Upper lobe of left lung (tissue), 6 donors: ENCODE data around the gene PCK2. TPM values are rescaled to one million over a fixed set of nuclear protein-coding genes. Genes with fewer than 3 reads are reported as not detected.

ENCODE experiments used
- ATAC-seq, 2 donors: fragments of 200-7000 bp; cut with Tn5 transposase; one replicate each; pipeline ENCODE4 v1.9.1; 2022; ENCODE audit warnings: mild to moderate bottlenecking in 2 of 2, moderate library complexity in 2 of 2; ENCODE audit not compliant: low FRiP score in 2 of 2
- DNase-seq, 2 donors: peaks; one replicate each; pipeline ENCODE4 v3.0.0-alpha.2; 2019 to 2020
- H3K27ac ChIP-seq, 4 donors: fragments of 200-600 bp; sonication (generic); one replicate each; pipeline ENCODE4 v1.5.1; 2016 to 2019
- H3K27me3 ChIP-seq, 4 donors: fragments of 200-600 bp; sonication (generic); one replicate each; pipeline ENCODE4 v1.5.1; 2017 to 2019
- H3K36me3 ChIP-seq, 4 donors: fragments of 200-600 bp; sonication (generic); one replicate each; pipeline ENCODE4 v1.5.1; 2016 to 2019
- H3K4me1 ChIP-seq, 4 donors: fragments of 200-600 bp; sonication (generic); one replicate each; pipeline ENCODE4 v1.5.1; 2018 to 2019
- H3K4me3 ChIP-seq, 4 donors: fragments of 200-600 bp; sonication (generic); one replicate each; pipeline ENCODE4 v1.5.1; 2017 to 2019; ENCODE audit warnings: mild to moderate bottlenecking in 2 of 4, moderate library complexity in 1 of 4
- H3K9me3 ChIP-seq, 4 donors: fragments of 200-600 bp; sonication (generic); one replicate each; pipeline ENCODE4 v1.5.1; 2018 to 2019
- CTCF ChIP-seq, 6 experiments: fragments of 450-650 bp in 4 of 6; fragments of 200-600 bp in 2 of 6; sonication (generic) in 2 of 6; IDR thresholded peaks; one replicate each; pipeline ENCODE4 v1.5.1; 2016 to 2019; ENCODE audit warnings: antibody characterized with exemption in 6 of 6
- EP300 ChIP-seq, 4 donors: sonication (generic); formaldehyde crosslinking; IDR thresholded peaks; one replicate each; pipeline ENCODE4 v1.5.1; 2017; ENCODE audit warnings: antibody characterized with exemption in 4 of 4, control low read depth in 2 of 4
- POLR2A ChIP-seq, 4 donors: fragments of 450-650 bp; IDR thresholded peaks; one replicate each; pipeline ENCODE4 v1.5.1; 2016 to 2017; ENCODE audit warnings: antibody characterized with exemption in 4 of 4, mild to moderate bottlenecking in 2 of 4
- POLR2AphosphoS5 ChIP-seq, 2 donors: sonication (generic); formaldehyde crosslinking; IDR thresholded peaks; one replicate each; pipeline ENCODE4 v1.5.1; 2017; ENCODE audit warnings: antibody characterized with exemption in 2 of 2
- WGBS, 2 donors: methylation state at CpG; one replicate each; pipeline ENCODE4 v1.1.5; 2017 to 2018; 5-methylcytosine and 5-hydroxymethylcytosine counted together
- total RNA-seq, 6 donors: library from RNA; depleted of rRNA in 4 of 6; stranded (reverse); fragments of >200 nt in 4 of 6; gene quantifications; one replicate each; pipeline versions ENCODE4 v1.1.0 to v1.2.1, GENCODE V29; 2016 to 2021
- donor health status: DM: no; HTN: no; CAD: no; lungs with moderate emphysema.
- donor health status: DM: no; HTN: yes; CAD: no; lungs with severe emphysema.

Gene PCK2
- total RNA-seq, 6 donors from 2014 or later, result 27.2 to 70.3 (median 34.9) TPM

GRCh38 chr14:24133735-24134134 is 39.6 kb downstream of the PCK2 start:
- no peak overlapping the region for H3K27ac ChIP-seq
- peaks cover 13 to 33% (median 25%) of the 10 kb centered on the region in 4 donors for H3K4me1 ChIP-seq
- no peaks in the 10 kb centered on the region for H3K27me3 ChIP-seq
- H3K36me3 ChIP-seq, result peaks cover 4 to 14% (median 13%) of the 10 kb centered on the region in 4 donors
- TF ChIP-seq POLR2AphosphoS5 (IDR thresholded peaks at IDR 0.05), result no peak
- no peak for TF ChIP-seq EP300 (IDR thresholded peaks at IDR 0.05)
- no peak for TF ChIP-seq CTCF (IDR thresholded peaks at IDR 0.05)
- no peak for TF ChIP-seq POLR2A (IDR thresholded peaks at IDR 0.05)
- no peak for ATAC-seq
- WGBS, 2 donors, result 92 to 100% methylated on average over 1 of the region's 1 CpG
- no peak overlapping the region for H3K4me3 ChIP-seq
- H3K9me3 ChIP-seq, result no peaks in the 10 kb centered on the region
- DNase-seq, result no peak

- H3K4me3 ChIP-seq, result peak overlapping the region; percentile 12 to 91 (median 80)
- TF ChIP-seq CTCF (IDR thresholded peaks at IDR 0.05) (no peak), POLR2AphosphoS5 (IDR thresholded peaks at IDR 0.05) (no peak), EP300 (IDR thresholded peaks at IDR 0.05) (no peak), POLR2A (IDR thresholded peaks at IDR 0.05) (no peak)
- ATAC-seq (no peak), DNase-seq (no peak)
- H3K36me3 ChIP-seq, result peaks cover 4 to 24% (median 20%) of the 10 kb centered on the region in 4 donors
- peak overlapping the region; percentile 87 to 96 (median 94) for H3K27ac ChIP-seq
- no peaks in the 10 kb centered on the region for H3K27me3 ChIP-seq
- no peaks in the 10 kb centered on the region for H3K9me3 ChIP-seq
- WGBS, 2 donors, result 6 to 8% methylated on average over 8 to 9 of the region's 9 CpGs
- H3K4me1 ChIP-seq, result peaks cover 20 to 49% (median 37%) of the 10 kb centered on the region in 4 donors
Observed at GRCh38 chr14:24135584-24135833, 41.4 kb downstream of the PCK2 start.

GRCh38 chr14:24135834-24136683 is 41.9 kb downstream of the PCK2 start, which contains the start of gene PSME1:
PSME1 (plus strand) TSS chr14:24136194; CDS start chr14:24136263, 69 bp downstream.
- DNase-seq (peak; percentile 97 to 98), ATAC-seq (peak; percentile 99)
- H3K9me3 ChIP-seq, result no peaks in the 10 kb centered on the region
- no peaks in the 10 kb centered on the region for H3K27me3 ChIP-seq
- H3K4me3 ChIP-seq, result peak within 1 kb of the TSS; percentile 73 to 97 (median 88)
- peaks cover 4 to 24% (median 20%) of the 10 kb centered on the region in 4 donors for H3K36me3 ChIP-seq
- 0% methylated on average over 52 of the region's 75 CpGs; no CpG with 5 or more reads in 1 of the 2 donors for WGBS, 2 donors
- TF ChIP-seq POLR2AphosphoS5 (IDR thresholded peaks at IDR 0.05) (peak; percentile 84 to 90), CTCF (IDR thresholded peaks at IDR 0.05) (peak in 2 of 6 experiments; percentile 17 to 20), POLR2A (IDR thresholded peaks at IDR 0.05) (peak in 2 of 4 donors; percentile 73 to 76), EP300 (IDR thresholded peaks at IDR 0.05) (peak in 1 of 4 donors; percentile 42)
- H3K27ac ChIP-seq, result peak within 1 kb of the TSS; percentile 87 to 96 (median 94)
- H3K4me1 ChIP-seq, result peaks cover 23 to 54% (median 35%) of the 10 kb centered on the region in 4 donors

GRCh38 chr14:24136684-24137528 is 42.8 kb downstream of the PCK2 start:
- WGBS, 2 donors, result 30 to 37% methylated on average over 13 of the region's 13 CpGs
- TF ChIP-seq CTCF (IDR thresholded peaks at IDR 0.05), result no peak
- TF ChIP-seq EP300 (IDR thresholded peaks at IDR 0.05), result no peak
- no peak for TF ChIP-seq POLR2A (IDR thresholded peaks at IDR 0.05)
- TF ChIP-seq POLR2AphosphoS5 (IDR thresholded peaks at IDR 0.05), result no peak
- peak overlapping the region; percentile 73 to 97 (median 88) for H3K4me3 ChIP-seq
- ATAC-seq (no peak), DNase-seq (no peak)
- peaks cover 4 to 24% (median 20%) of the 10 kb centered on the region in 4 donors for H3K36me3 ChIP-seq
- H3K27me3 ChIP-seq, result no peaks in the 10 kb centered on the region
- peak overlapping the region; percentile 87 to 96 (median 94) for H3K27ac ChIP-seq
- peaks cover 24 to 48% (median 35%) of the 10 kb centered on the region in 4 donors for H3K4me1 ChIP-seq
- H3K9me3 ChIP-seq, result no peaks in the 10 kb centered on the region
